G401.6 (cell line): ENCODE measurements around the gene COPS9.

ENCODE experiments used
- FAIRE-seq: peaks from 2 replicates; lab custom pipeline; 2012; peaks lifted over from hg19 to GRCh38; lab: Jason Lieb, UNC

The COPS9 gene

GRCh38 chr2:240134466-240134865 lies 1.6 kb downstream of the COPS9 start:
- FAIRE-seq: no peak

DNA sequence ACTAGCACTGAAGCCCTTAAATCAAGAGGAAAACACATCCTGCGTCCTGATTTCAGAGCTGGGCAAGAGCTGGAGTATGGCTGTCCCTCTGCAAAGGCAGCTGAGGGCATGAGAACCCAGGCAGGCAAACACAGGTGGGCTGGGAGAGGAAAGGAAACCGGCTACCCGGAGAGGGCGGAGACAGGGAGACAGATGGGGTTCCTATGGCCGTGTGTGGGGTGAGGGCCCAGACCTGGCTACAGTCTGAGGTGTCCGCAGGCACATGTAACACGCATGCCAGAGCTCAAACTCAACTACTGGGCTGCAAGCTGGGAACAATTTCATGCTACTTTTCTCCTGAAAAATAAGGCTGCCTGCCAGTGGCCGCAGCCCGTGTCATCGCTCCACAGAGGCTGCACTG lies 2.7 kb downstream of the COPS9 start:
- FAIRE-seq: no peak

GRCh38 chr2:240132651-240132980 lies 3.5 kb downstream of the COPS9 start:
- no peak for FAIRE-seq

DNA sequence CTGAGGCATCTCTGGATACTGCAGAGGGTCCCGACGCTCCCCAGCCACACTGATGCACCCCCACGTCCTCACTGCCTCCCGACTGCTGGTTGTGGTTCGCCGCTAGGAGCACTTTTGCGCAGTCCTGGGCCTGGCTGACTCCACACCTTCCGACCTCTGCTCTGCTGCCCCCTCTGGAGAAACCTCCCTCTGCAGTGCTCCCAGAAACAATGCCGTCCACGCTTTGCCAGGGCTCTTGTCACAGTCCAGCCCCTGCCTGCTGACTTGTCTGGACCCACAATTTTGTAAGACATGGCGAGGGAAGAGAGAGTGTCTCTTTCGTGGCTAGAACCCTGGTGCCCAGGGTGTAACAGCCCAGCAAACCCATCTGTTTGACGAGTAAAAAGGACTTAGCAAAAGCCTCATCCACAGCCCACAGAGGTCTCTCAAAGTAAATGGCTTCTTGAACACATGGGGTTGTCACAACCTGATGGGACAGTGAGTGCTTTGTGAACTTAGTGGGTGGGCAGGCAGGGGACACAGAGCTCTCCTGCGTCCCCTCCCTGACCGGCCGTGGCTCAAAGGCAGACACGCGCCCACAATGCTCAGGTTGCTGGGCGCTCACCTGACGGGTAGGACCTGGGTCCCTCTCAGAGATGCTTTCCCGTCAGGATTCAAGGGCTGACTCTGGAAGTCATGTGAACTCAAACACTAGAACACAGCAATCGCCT lies 4.0 kb downstream of the COPS9 start:
- no peak for FAIRE-seq

GRCh38 chr2:240131296-240131695 lies 4.8 kb downstream of the COPS9 start:
- no peak for FAIRE-seq

DNA sequence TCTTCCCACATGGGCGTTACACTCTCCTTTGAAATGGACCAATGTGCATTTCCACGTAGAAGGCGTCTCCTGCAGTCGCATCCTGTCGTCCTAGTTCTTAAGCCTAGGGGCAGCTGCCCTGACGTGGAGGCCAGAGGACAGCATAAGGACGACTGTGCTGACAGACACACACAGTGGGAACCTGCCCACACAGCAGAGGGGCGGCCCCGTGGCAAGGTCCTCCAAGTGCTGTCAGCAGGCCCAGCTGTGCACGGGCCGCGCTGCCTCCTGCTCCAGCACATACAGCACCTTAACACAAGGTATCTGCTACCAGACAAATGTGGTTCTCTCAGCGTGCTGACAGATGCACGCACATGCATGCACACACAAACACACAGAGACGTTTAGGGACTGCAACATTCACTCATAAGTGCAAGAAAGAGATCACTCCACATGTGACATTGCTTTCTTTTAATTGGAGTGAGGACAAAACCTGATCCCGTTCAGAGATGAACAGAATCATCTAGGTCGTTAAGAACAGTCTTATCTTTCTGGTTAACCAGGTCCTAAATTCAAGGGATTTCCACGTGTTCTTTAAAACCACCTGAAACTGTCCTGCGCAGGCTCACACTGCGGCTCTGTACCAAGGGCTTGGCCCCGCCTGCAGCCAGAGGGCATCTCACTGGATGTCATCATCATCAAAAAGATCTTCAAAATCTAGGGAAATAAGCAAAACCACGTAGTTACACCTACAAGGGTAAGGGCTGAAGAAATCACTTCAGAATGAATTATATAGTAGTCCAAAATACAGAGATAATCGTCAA lies 5.5 kb downstream of the COPS9 start:
- FAIRE-seq: no peak

GRCh38 chr2:240129731-240130392 lies 6.2 kb downstream of the COPS9 start:
- FAIRE-seq: no peak

DNA sequence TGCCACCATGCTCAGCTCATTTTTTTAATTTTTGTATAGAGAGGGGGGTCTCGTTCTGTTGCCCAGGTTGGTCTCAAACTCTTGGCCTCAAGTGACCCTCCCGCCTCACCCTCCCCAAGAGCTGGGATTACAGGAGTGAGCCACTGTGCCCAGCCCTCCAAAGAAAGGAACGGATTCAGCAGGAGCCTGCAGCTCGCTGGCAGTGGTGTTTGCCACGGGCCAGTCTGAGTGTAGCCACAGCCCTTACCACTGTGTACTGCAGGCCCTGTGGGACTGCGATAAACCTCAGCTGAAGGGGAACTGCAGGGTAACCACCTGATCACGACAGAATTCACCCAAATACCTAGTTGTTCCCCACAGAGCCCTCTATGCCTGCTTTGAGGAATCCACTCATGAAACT lies 6.8 kb downstream of the COPS9 start:
- FAIRE-seq: no peak

DNA sequence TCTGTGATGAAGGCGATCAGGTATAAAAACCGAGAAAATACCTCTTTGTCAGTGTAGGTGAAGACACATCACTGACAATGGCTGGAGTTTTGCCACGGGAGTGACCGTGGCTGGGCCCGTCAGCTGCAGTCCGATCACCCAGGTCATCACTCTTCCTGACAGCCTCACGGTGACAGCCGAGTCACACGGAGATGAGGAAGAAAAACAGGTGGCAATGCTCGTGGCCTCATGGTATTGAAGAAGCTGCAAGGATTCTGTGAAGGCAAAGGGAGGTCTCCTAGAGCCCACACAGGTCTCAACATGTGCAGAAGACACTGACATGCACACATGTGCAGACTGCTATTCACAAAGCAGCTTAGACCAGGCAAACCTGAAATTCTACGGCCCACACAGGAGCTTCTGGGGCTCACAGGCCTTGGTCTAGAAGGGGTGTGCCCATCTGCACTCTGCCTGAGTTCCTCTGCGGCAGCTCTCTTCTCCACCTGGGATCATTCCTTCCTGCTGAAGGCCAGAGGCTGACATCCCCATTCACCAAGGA lies 7.4 kb downstream of the COPS9 start:
- no peak for FAIRE-seq

- FAIRE-seq: no peak
Measured at GRCh38 chr2:240127911-240128607, 8.0 kb downstream of the COPS9 start.

DNA sequence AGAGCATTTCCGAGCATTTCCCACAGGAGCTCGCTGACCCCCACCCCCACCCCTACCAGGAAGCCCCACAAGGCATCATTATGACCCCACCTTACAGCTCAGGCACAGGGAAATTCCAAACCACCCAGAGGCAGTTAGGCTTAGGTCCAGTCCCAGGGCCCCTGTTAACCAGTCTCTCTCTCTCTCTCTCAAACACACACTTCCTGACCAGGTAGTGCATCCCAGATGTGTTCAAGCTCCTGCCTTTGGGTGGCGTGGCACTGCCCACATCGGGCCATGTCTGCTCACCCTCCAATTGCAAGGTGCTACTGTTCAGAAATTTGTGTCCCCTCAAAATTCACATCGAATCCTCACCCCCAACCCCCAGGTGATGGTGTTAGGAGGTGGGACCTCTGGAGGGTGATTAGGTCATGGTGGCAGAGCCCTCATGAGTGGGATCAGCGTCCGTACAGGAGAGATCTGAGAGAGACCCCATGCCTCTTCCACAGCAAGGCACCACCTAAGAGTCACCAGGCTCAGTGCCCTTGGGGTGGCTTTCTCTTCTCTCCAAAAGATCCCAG lies 8.8 kb downstream of the COPS9 start:
- no peak for FAIRE-seq

GRCh38 chr2:240126731-240127130 lies 9.4 kb downstream of the COPS9 start:
- FAIRE-seq: no peak

DNA sequence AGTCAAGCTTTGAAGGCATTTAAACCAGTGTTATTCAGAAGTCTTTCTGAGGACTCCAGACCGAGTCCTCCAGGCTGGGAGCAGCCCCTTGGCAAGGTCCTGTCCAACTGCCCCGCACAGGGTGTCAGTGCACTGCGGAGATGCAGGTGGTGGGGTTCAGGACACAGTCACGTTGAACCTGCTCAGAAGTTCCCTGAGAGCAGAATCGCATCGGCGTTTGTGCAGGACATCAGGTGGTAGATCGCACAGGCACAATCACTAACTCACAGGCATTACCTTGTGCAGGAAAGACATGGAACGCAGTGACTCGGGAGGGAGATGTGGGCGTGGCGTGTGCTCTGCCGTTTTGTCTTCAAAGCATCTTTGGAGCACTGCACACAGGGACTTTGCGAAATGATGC lies 10.4 kb downstream of the COPS9 start:
- no peak for FAIRE-seq

- no peak for FAIRE-seq
Measured at GRCh38 chr2:240124651-240125030, 11.5 kb downstream of the COPS9 start.

DNA sequence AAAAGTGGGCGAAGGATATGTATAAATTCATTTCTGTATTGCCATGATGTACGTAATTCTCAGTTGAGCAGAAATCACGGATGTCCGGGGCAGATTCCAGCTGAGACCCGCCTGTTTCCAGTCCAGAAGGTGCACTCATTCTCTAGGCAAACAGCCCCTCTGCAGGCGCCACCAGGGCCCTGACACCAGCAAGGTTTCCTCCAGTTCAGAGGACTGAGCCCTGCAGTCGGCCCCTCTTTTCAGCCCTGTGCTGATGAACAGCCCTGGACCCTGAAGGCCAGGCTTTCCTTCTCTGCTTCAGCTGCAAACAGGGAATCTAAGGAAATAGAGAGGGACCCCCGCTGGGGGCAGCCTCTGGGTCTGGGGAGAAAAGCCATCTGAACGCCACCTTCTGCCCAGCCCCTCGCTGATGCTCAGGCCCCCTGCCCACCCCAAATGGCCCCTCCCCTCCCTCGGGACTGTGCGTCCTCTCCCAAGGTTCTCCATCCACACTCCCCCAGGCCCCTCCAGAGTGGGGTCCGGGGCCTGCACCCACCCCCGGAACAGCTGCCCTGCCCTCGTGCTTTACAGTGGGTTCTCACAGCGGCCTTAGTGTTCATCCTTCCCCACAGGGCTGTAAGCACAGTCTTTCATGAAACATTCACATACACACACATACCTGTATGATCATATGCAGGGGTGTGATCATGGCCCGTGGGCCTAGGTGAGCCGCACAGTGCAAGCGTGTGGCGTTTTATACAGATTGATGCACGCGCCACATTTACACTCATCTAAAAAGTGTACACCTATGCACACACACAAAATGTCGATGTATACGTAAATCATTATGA lies 12.1 kb downstream of the COPS9 start:
- FAIRE-seq: no peak

DNA sequence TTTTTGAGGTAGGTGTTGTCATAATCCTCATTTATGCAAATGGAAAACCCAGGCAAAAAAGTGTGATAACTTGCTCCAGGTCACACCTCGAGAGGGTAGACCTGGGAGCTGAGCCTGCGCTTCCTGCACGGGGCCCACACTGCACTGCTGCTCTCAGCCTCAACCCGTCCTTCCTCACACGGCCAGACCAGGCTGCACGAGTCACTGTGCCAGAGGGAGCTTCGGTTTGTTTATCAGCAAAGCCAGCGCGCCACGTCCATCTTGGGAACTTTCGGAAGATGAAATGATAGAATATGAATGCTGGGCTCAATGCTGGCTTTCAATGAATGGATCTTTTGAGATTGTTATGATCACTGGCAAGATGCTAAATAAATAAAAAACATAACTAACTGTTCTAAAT lies 14.4 kb downstream of the COPS9 start:
- no peak for FAIRE-seq

DNA sequence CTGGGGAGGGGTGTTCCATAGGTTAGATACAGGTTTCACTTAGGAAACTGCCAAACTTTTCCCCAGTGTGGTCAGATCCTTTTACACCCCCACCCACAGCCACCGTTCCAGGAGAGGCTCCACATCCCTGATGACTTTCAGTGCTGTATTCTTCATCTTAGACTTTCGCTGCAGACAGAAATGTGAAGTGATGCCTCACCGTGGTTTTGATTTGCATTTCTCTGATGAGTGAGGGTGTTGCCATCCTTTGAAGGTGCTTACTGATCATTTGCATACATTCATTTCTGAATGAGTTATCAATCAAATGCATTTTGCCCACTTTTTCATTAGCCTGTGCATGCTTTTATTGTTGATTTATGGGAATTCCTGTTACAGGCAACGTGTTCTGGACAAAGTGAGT lies 14.9 kb downstream of the COPS9 start:
- FAIRE-seq: no peak

GRCh38 chr2:240114233-240114632 lies 21.9 kb downstream of the COPS9 start:
- no peak for FAIRE-seq

DNA sequence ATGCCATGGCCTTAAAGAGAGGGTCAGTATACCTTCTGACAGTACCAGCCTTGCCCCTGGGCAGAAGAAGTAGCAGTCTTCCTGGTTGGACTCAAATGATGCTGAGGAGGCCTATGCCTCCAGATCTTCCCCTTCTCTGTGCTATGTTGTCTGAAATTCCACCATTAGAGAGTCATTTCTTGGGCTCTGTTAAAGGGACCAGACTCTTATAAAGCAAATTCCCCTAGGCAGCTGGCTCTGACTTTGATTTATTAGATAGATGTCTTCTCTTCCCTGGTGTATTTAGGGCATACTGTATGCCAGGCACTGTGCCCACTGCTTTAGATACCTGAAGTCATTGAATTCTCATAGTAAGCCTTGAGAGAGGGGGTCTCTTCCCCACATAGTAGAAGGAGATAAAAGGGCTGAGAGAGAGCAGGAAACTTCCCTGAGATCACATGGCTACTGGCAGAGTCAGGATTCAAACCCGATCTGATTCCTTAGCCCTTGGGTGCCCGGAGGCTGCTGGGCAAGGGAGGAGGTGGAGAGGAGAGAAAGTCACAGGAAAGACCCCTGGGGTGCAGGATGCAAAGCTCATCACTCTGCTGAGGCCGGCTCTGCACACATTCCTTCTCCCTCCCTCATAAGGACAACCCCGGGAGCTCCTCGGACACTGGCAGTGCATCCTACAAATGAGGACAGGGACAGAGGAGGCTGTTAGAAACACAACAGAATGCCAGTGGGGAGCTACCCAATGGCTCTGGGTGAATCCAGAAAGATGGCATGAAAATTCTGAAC lies 23.0 kb downstream of the COPS9 start:
- FAIRE-seq: no peak

- no peak for FAIRE-seq
Measured at GRCh38 chr2:240111253-240111652, 24.9 kb downstream of the COPS9 start.

DNA sequence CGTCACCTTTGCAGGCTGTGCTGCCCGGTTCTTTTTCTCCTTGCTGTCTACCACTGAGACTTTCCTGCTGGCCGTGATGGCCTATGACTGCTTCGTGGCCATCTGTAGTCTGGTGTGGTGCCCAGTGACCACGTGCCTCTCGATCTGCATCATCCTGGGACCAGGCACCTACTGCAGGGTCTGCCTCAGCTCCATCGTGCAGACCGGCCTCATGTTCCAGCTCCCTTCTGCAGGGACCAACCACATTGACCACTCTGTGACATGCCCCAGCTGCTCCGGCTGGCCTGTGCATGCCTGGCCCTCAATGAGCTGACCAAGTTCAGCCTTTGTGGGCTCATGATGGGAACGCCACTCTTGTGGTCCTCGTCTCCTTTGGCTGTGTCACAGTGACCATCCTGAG lies 26.7 kb downstream of the COPS9 start:
- no peak for FAIRE-seq
